A673 (cell line): Measurements from ENCODE around the gene ARHGAP26.

ENCODE experiments used
- EZH2 ChIP-seq: fragments of 200-600 bp; sonication (generic); IDR thresholded peaks from 2 replicates; pipeline ENCODE4 v1.6.1; 2017; ENCODE audit warnings: borderline replicate concordance, low read depth, mild to moderate bottlenecking, mixed read lengths, antibody characterized with exemption, low read length; ENCODE audit not compliant: poor library complexity, severe bottlenecking
- TF ChIP-seq, protein P1 (sequence below): fragments of 300-800, 200-600 bp; sonication (generic); conservative IDR thresholded peaks from 2 replicates; pipeline ENCODE4 v1.5.1; 2017; ENCODE audit warnings: low read depth, mild to moderate bottlenecking, antibody characterized with exemption, low read length, moderate library complexity, mixed read lengths

DNA sequence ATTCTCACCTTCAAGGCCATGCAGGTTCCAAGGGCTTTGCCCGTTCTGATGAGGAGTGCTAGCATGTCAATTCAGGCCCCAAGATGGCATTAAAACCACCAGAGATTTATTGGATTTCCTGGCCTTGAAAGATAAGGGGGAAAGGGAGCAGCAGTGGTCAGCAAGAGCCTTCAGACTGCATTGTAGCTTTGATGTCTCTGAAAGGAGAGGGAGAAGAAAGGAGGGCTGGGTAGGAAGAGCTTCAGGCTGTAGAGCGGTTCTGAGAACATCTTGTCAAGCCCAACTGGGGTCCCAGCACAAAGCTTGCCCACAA is 42.5 kb upstream of the ARHGAP26 start:
- TF ChIP-seq, protein P1, sequence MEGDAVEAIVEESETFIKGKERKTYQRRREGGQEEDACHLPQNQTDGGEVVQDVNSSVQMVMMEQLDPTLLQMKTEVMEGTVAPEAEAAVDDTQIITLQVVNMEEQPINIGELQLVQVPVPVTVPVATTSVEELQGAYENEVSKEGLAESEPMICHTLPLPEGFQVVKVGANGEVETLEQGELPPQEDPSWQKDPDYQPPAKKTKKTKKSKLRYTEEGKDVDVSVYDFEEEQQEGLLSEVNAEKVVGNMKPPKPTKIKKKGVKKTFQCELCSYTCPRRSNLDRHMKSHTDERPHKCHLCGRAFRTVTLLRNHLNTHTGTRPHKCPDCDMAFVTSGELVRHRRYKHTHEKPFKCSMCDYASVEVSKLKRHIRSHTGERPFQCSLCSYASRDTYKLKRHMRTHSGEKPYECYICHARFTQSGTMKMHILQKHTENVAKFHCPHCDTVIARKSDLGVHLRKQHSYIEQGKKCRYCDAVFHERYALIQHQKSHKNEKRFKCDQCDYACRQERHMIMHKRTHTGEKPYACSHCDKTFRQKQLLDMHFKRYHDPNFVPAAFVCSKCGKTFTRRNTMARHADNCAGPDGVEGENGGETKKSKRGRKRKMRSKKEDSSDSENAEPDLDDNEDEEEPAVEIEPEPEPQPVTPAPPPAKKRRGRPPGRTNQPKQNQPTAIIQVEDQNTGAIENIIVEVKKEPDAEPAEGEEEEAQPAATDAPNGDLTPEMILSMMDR = no peak
- TF ChIP-seq EZH2 = no peak
